GM13976 (cell line): ENCODE data around the gene ADCY7.

ENCODE experiments used
- DNase-seq: peaks from one replicate; pipeline ENCODE4 v3.0.0; 2012; ENCODE audit warnings: low spot score
- CTCF ChIP-seq: IDR thresholded peaks from 2 replicates; pipeline ENCODE4 v1.5.1; 2012; ENCODE audit warnings: borderline replicate concordance, mild to moderate bottlenecking; ENCODE audit not compliant: insufficient read depth; ENCODE audit errors: extremely low read depth, missing control alignments, control extremely low read depth
- in situ Hi-C: fragments of 300-500 bp; cut with MboI; formaldehyde crosslinking; loops from one replicate; pipeline ENCODE4 v1.12.0; 2022; ENCODE audit warnings: low sequenced_read_pairs, mixed read lengths, inconsistent platforms; ENCODE audit not compliant: unreplicated experiment

Gene ADCY7

GRCh38 chr16:50266337-50267091, at the start of gene ADCY7:
TSS of gene ADCY7 (plus strand) at chr16:50266551. CDS start at chr16:50288180, 21,629 bp downstream.
- DNase-seq = peak; percentile 85
- in situ Hi-C loops = no loop called here
- TF ChIP-seq CTCF = no peak

- no peak for TF ChIP-seq CTCF
- in situ Hi-C loops = loop anchor here (10.0 to 25.0 kb wide), 2 partner anchors 195 to 293 kb away; partner anchors contain the start of gene CNEP1R1
- DNase-seq = no peak
Measured at GRCh38 chr16:50219402-50219975, 46.9 kb upstream of the ADCY7 start.

- in situ Hi-C loops = loop anchor here (25.0 kb wide), 1 partner anchor 288 kb away; no protein-coding TSS in a partner anchor
- DNase-seq = no peak
- no peak for TF ChIP-seq CTCF
Measured at GRCh38 chr16:50224286-50224685, 42.1 kb upstream of the ADCY7 start.

- no peak for TF ChIP-seq CTCF
- in situ Hi-C loops = no loop called here
- DNase-seq = no peak
Measured at GRCh38 chr16:50227120-50227519, 39.2 kb upstream of the ADCY7 start.

GRCh38 chr16:50227665-50228064, 38.7 kb upstream of the ADCY7 start:
- DNase-seq = no peak
- TF ChIP-seq CTCF = no peak
- in situ Hi-C loops = no loop called here

GRCh38 chr16:50228364-50228868, 37.9 kb upstream of the ADCY7 start:
- in situ Hi-C loops = no loop called here
- TF ChIP-seq CTCF = no peak
- DNase-seq = no peak
